ENCODE measurements around the gene PLA2G4C. TPM values are rescaled to one million over a fixed set of nuclear protein-coding genes. Genes with fewer than 3 reads are reported as not detected.

Gene PLA2G4C
- total and polyA plus RNA-seq, 2 experiments from 2014 or later, result 2.9 to 3.4 TPM

DNA sequence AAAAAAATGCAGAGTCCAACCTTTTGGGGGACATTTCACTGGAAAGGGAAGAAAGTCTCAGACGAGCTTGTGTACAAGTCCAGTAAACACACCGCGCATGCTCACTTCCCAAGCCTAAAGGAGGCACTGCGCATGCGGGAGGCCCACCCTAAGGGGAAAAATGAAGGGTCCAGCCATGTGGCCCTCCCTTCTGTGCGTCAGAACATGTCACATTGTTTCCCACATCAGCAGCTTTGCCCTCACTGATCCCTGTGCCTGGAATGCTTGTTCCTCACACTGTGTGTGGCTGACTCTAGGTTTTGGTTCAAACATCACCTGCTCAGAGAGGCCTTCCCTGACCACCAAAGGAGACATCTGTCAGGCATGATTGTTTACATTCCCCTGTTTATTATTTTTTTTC is 111.8 kb downstream of the PLA2G4C start:
- no peaks in the 10 kb centered on the region for H4K20me1 ChIP-seq (replicated peaks; ENCODE audit: insufficient read depth)
- ATAC-seq (no peak), DNase-seq (ENCODE audit: low spot score) (no peak)
- Mint-ChIP-seq H3K4me3 (no peak overlapping the region), H3K36me3 (ENCODE audit: low read depth) (no peaks in the 10 kb centered on the region), H3K9me3 (peaks cover 11% of the 10 kb centered on the region; the same call in 2 of the 3 replicates), H3K27me3 (ENCODE audit: insufficient read depth, low read depth, poor library complexity) (peaks cover 9% of the 10 kb centered on the region), H3K4me1 (no peaks in the 10 kb centered on the region), H3K27ac (no peak overlapping the region)
- H3K36me3 ChIP-seq (ENCODE audit: insufficient read depth), result no peaks in the 10 kb centered on the region
- no peaks in the 10 kb centered on the region for H3F3A ChIP-seq (replicated peaks; ENCODE audit: low read depth)
- H3K27me3 ChIP-seq (ENCODE audit: insufficient read depth), result no peaks in the 10 kb centered on the region
- TF ChIP-seq, protein P1, sequence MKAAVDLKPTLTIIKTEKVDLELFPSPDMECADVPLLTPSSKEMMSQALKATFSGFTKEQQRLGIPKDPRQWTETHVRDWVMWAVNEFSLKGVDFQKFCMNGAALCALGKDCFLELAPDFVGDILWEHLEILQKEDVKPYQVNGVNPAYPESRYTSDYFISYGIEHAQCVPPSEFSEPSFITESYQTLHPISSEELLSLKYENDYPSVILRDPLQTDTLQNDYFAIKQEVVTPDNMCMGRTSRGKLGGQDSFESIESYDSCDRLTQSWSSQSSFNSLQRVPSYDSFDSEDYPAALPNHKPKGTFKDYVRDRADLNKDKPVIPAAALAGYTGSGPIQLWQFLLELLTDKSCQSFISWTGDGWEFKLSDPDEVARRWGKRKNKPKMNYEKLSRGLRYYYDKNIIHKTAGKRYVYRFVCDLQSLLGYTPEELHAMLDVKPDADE (IDR thresholded peaks at IDR 0.05), result no peak
- no peak for TF ChIP-seq EZH2phosphoT487 (IDR thresholded peaks at IDR 0.05; ENCODE audit: unreplicated experiment)
- no peak for TF ChIP-seq CREB1 (CRISPR knock-in tag; IDR thresholded peaks at IDR 0.05; ENCODE audit: low read depth)
- no peak for TF ChIP-seq ZNF462 (CRISPR knock-in tag; IDR thresholded peaks at IDR 0.05)
- no peak for TF ChIP-seq STAT1 (IDR thresholded peaks at IDR 0.05; ENCODE audit: unreplicated experiment)
- no peak for TF ChIP-seq JUNB (IDR thresholded peaks at IDR 0.05; ENCODE audit: unreplicated experiment)
- H3K4me1 ChIP-seq (ENCODE audit: insufficient read depth), result no peaks in the 10 kb centered on the region
- peaks cover 16% of the 10 kb centered on the region; the same call in 1 of the 2 replicates for H3K9me2 ChIP-seq (ENCODE audit: insufficient read depth)
- H2AFZ ChIP-seq, result no peak overlapping the region
- no peaks in the 10 kb centered on the region for H3K79me2 ChIP-seq (replicated peaks; ENCODE audit: insufficient read depth)
- H3K4me3 ChIP-seq, result no peak overlapping the region
- no peak overlapping the region for H3K4me2 ChIP-seq
- H3K27ac ChIP-seq (ENCODE audit: low read depth), result no peak overlapping the region

Other genes starting within 250 kb of the PLA2G4C start
- gene SULT2A1, start 224.5 kb downstream of the PLA2G4C start, total RNA-seq (2014; rRNA removed; shearing (Covaris generic)), result not detected in 2 replicates
- gene SULT2A1, start 224.5 kb downstream of the PLA2G4C start, polyA plus RNA-seq (2016; fragmentation: Nextera tagmentation; extraction: Ambion mirVana), result not detected in 2 replicates
- gene BSPH1, start 118.6 kb downstream of the PLA2G4C start, total RNA-seq (2014; rRNA removed; shearing (Covaris generic)), result not detected in 2 replicates
- gene BSPH1, start 118.6 kb downstream of the PLA2G4C start, polyA plus RNA-seq (2016; fragmentation: Nextera tagmentation; extraction: Ambion mirVana), result not detected in 2 replicates
- gene ELSPBP1, start 116.2 kb downstream of the PLA2G4C start, total RNA-seq (2014; rRNA removed; shearing (Covaris generic)), result not detected in 2 replicates
- not detected in 2 replicates for gene ELSPBP1, start 116.2 kb downstream of the PLA2G4C start, polyA plus RNA-seq (2016; fragmentation: Nextera tagmentation; extraction: Ambion mirVana)
- not detected in 2 replicates for gene CABP5, start 66.7 kb downstream of the PLA2G4C start, total RNA-seq (2014; rRNA removed; shearing (Covaris generic))
- not detected in 2 replicates for gene CABP5, start 66.7 kb downstream of the PLA2G4C start, polyA plus RNA-seq (2016; fragmentation: Nextera tagmentation; extraction: Ambion mirVana)
- gene LIG1, start 59.5 kb upstream of the PLA2G4C start, total RNA-seq (2014; rRNA removed; shearing (Covaris generic)), result 75.0 and 79.3 TPM in 2 replicates
- 96.9 and 122 TPM in 2 replicates for gene LIG1, start 59.5 kb upstream of the PLA2G4C start, polyA plus RNA-seq (2016; fragmentation: Nextera tagmentation; extraction: Ambion mirVana)
- 9.1 and 10.6 TPM in 2 replicates for gene ZSWIM9, start 59.9 kb upstream of the PLA2G4C start, total RNA-seq (2014; rRNA removed; shearing (Covaris generic))
- gene ZSWIM9, start 59.9 kb upstream of the PLA2G4C start, polyA plus RNA-seq (2016; fragmentation: Nextera tagmentation; extraction: Ambion mirVana), result 2.9 and 4.2 TPM in 2 replicates
- 17.1 and 30.6 TPM in 2 replicates for gene CARD8, start 145.1 kb upstream of the PLA2G4C start, total RNA-seq (2014; rRNA removed; shearing (Covaris generic))
- gene CARD8, start 145.1 kb upstream of the PLA2G4C start, polyA plus RNA-seq (2016; fragmentation: Nextera tagmentation; extraction: Ambion mirVana), result 16.6 and 21.9 TPM in 2 replicates
- 6.9 and 11.1 TPM in 2 replicates for gene ZNF114, start 159.3 kb upstream of the PLA2G4C start, total RNA-seq (2014; rRNA removed; shearing (Covaris generic))
- 9.2 and 12.2 TPM in 2 replicates for gene ZNF114, start 159.3 kb upstream of the PLA2G4C start, polyA plus RNA-seq (2016; fragmentation: Nextera tagmentation; extraction: Ambion mirVana)
- gene EMP3, start 214.7 kb upstream of the PLA2G4C start, total RNA-seq (2014; rRNA removed; shearing (Covaris generic)), result 6.0 and 7.9 TPM in 2 replicates
- 25.1 and 27.9 TPM in 2 replicates for gene EMP3, start 214.7 kb upstream of the PLA2G4C start, polyA plus RNA-seq (2016; fragmentation: Nextera tagmentation; extraction: Ambion mirVana)

Measured in GM23338 (cell line).